ENCODE measurements around the gene MAP6.

MAP6 gene

GRCh38 chr11:75565916-75566762 is 102.7 kb downstream of the MAP6 start:
- FAIRE-seq, result no peak

- FAIRE-seq, result no peak
Measured at GRCh38 chr11:75565221-75565814, 103.5 kb downstream of the MAP6 start.

- FAIRE-seq, result no peak
Measured at GRCh38 chr11:75563978-75564552, 104.8 kb downstream of the MAP6 start.

GRCh38 chr11:75563501-75563977 is 105.3 kb downstream of the MAP6 start:
- FAIRE-seq, result no peak

- no peak for FAIRE-seq
Measured at GRCh38 chr11:75562836-75563484, 105.9 kb downstream of the MAP6 start.

- FAIRE-seq, result no peak
Measured at GRCh38 chr11:75562048-75562835, 106.6 kb downstream of the MAP6 start, which contains the start of gene SERPINH1. Gene SERPINH1 (plus strand): TSS chr11:75562253. CDS start chr11:75566350, 4,097 bp downstream.

- FAIRE-seq, result no peak
Measured at GRCh38 chr11:75561426-75562047, 107.3 kb downstream of the MAP6 start.

GRCh38 chr11:75560644-75561043 is 108.2 kb downstream of the MAP6 start:
- no peak for FAIRE-seq

- FAIRE-seq, result peak; percentile 91
Measured at GRCh38 chr11:75558939-75559843, 109.6 kb downstream of the MAP6 start.

GRCh38 chr11:75557666-75558494 is 111.0 kb downstream of the MAP6 start:
- no peak for FAIRE-seq

GRCh38 chr11:75556275-75556674 is 112.6 kb downstream of the MAP6 start:
- no peak for FAIRE-seq

- no peak for FAIRE-seq
Measured at GRCh38 chr11:75555079-75555811, 113.6 kb downstream of the MAP6 start.

- no peak for FAIRE-seq
Measured at GRCh38 chr11:75554258-75555022, 114.4 kb downstream of the MAP6 start.

- FAIRE-seq, result no peak
Measured at GRCh38 chr11:75553889-75554257, 115.0 kb downstream of the MAP6 start.

- FAIRE-seq, result no peak
Measured at GRCh38 chr11:75553182-75553581, 115.7 kb downstream of the MAP6 start.

GRCh38 chr11:75549370-75549958 is 119.4 kb downstream of the MAP6 start:
- FAIRE-seq, result no peak

GRCh38 chr11:75548595-75549272 is 120.1 kb downstream of the MAP6 start:
- FAIRE-seq, result no peak

All from G401.6 (cell line).